NCI-H774 (cell line): ENCODE measurements around the gene POTEJ.
"Not testable (repeated sequence)": the region's sequence is repeated elsewhere in the genome, so short reads cannot be mapped to it uniquely, and the experiment has no call there.

Source experiments
- DNase-seq: peaks from one replicate; lab custom pipeline; 2025; lab: John Stamatoyannopoulos, UW

POTEJ gene

DNA sequence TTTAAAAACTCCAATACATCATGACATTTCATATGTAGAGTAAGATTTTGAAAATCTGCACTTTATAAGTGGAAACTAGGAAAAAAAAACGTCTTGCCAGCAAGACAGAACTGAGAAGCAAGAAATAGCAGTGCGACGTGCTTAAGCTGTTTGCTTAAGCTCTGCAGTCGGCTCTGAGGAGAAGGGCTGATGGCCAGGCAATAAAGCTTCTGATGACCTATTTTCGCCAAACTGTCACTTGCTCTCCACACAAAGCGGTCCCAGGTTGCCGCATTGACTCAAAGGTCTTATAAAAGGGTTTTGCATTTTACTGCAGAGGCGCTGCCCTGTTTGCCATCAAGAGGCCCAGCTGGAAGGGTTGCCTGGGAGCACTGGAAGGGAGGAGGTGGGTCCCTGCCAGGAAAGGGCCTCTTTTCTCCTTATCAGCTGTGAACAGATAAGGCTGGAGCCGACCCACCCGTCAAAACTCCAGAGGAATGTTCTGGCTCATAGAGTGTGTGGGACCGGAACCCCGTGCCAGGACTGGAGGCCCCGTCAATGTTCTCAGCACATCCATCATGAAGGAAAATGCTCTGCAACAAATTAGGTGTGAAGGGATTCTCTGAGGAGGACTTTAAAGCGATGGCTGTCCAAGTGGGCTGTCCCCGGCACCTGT lies 9.5 kb upstream of the POTEJ start:
- DNase-seq, result not testable (repeated sequence)

DNA sequence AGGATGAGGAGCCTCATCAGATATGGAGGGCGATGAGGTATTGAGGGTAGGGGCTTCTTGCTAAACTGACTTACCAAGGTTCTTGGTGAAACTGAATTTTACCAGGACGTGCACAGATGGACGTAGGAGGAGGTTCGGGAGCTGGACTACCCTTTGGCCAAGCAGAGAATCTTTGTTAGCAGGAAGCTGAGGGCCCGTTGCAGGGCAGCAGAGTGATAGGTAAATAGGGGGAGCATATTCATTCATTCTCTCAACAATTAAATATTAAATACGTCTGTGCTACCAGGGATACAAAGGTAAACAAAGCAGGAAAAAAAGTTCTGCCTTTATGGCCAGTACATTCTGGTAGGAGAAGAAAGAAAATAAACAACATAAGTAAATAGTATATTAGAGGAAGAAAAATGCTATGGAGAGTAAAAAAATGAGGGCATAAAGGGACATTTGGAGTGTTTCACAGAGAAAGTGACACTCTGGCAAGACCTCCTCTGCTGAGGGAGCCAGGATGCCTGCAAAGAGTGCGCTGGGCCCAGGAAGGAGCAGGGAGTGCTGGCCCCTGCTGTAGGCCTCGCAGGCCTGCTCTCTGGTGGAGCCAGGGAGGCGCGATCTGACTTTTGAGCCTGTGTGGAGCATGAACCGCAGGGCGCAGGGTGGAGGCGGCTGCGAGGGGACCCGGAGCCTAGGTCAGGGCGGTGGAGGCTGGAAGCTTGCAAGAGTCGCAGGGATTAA lies 2.8 kb upstream of the POTEJ start:
- not testable (repeated sequence) for DNase-seq

DNA sequence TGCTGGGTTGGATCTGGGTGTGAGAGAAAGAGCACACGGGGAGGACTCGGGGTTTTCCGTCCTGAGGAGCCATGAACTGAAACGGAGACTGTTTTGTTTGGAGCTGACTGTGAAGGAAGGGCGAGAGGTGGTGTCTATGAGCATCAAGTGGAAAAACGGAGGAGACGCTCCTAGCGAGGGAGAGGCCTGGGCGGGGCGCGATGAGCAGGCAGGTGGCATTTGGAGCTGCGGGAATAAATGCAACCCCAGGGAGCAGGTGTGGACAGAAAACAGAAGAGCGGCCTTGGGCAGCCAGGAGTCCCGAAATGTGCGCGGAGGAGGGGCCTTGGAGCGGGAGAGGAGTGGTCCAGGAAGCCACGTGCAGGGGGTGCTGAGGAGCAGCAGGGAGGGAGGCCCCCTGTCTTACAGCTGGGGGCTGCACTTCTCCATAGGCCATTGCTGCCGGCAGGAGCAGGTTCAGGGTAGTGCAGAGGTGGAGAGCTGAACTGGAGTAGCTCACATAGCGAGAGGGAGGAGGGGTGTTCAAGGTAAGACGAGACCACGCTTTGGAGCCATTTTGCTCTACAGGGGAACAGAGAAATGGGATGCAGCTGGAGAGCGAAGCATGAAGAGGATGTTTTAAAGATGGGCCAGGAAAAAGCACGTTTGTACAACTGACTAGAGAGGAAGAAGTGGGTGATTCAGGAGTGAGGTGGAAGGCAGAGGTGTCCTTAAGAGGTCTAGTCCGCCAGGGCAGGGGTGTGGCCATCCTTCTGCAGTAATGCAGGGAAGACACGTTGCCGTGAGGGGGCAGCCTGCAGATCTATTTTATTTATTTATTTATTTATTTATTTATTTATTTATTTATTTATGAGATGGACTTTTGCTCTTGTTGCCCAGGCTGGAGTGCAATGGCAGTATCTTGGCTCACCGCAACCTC lies 2.0 kb upstream of the POTEJ start:
- not testable (repeated sequence) for DNase-seq

DNA sequence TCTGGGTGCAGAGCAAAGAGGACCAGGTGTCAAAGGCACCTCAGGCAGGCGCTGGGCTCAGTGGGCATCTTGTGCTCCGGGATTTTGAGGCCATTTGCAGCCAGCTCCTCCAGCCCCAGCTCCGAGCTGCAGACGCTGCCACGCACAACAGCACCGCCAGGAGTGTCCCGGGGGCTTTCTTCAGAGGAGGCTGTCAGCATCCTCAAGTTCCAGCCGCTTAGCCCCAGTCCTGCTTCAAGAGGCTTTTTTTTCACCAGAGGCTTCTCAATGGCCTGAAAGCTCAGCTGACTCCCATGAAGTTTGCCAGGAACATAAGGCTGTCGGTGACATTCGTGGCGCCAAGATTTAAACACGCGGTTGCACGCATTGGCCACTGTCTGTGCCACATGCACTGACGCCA lies 754 bp upstream of the POTEJ start:
- DNase-seq, result not testable (repeated sequence)

- not testable (repeated sequence) for DNase-seq
Measured at GRCh38 chr2:130628784-130629475, 17.7 kb downstream of the POTEJ start.

GRCh38 chr2:130638973-130639372 lies 27.7 kb downstream of the POTEJ start:
- not testable (repeated sequence) for DNase-seq

- not testable (repeated sequence) for DNase-seq
Measured at GRCh38 chr2:130641688-130642087, 30.4 kb downstream of the POTEJ start.

GRCh38 chr2:130649285-130649684 lies 38.0 kb downstream of the POTEJ start:
- not testable (repeated sequence) for DNase-seq

- not testable (repeated sequence) for DNase-seq
Measured at GRCh38 chr2:130664506-130664905, 53.3 kb downstream of the POTEJ start.

DNA sequence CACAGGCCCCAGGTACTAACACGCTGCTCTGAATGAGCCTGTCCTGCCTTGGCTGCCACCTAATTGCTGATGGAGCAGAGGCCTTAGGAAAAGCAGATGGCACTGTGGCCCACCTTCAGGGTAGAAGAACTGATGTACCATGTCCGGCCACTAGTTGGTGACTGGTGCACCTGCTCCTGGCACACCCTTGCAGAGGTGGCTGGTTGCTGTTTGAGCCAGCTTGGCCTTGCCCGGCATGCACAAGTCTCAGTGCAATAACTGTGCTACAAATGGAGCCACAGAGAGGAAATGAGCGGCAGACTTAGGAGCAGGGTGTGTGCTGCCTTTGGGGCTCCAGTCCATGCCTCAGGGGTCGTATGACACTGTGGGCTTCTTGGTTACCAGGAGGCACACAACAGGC lies 54.4 kb downstream of the POTEJ start:
- DNase-seq, result not testable (repeated sequence)

- not testable (repeated sequence) for DNase-seq
Measured at GRCh38 chr2:130667516-130667915, 56.3 kb downstream of the POTEJ start.

DNA sequence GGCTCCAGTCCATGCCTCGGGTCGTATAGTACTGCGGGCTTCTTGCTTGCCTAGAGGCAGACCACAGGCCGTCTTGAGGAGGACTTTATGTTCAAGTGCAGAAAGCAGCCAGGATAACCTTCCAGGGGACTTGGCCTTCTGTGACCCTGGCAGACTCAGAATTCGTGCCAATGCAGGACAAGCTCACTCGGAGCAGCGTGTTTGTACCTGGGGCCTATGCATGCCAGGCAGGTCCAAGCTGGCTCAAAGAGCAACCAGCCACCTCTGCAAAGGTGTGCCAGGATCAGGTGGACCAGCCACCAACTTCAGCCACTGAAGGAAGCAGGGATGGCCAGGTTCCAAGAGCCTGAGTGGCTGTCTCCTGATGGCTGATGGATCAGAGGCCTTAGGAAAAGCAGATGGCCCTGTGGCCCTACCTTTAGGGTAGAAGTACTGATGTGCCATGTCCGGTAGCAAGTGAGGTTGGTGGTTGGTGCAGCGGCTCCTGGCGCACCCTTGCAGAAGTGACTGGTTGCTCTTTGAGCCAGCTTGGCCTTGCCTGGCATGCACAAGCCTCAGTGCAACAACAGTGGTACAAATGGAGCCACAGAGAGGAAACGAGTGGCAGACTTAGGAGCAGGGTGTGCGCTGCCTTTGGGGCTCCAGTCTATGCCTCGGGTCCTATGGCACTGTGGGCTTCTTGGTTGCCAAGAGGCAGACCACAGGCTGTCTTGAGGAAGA lies 58.9 kb downstream of the POTEJ start:
- not testable (repeated sequence) for DNase-seq

DNA sequence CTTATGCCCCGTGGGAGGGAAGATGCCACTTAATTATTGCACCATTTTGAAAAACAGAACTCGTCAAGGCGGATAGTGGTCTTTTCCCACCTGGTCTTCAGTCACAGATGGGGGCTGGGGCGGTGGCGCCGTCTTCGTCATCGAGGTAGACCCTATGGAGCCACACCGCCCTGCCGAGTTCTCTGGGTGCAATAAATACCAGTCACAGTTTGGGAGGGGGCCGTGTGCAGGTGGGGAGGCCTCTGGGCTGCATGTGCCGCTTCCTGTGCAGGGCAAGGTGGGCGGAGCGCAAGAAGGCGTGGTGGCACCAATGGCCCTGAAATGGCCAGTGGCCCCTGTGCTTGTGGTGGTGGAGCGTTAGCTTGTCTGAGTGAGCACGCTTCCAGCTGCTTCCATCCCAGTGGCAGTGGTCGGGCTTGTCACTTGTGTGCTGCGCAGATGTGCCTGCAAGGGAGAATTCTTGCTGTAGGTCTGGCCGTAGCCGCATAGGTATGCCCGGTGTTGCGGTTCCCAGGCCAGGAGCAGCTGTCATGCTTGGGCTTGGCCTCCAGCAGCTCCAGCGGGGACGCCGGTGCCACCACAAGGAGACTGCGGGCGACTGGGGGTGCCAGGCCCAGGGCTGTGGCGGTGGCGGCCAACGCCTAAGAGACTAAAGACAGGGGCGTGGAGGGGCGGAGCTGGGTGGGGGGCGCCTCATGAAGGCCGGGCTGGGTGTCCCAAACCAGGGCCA lies 81.0 kb downstream of the POTEJ start:
- not testable (repeated sequence) for DNase-seq

GRCh38 chr2:130693474-130693873 lies 82.2 kb downstream of the POTEJ start:
- not testable (repeated sequence) for DNase-seq

DNA sequence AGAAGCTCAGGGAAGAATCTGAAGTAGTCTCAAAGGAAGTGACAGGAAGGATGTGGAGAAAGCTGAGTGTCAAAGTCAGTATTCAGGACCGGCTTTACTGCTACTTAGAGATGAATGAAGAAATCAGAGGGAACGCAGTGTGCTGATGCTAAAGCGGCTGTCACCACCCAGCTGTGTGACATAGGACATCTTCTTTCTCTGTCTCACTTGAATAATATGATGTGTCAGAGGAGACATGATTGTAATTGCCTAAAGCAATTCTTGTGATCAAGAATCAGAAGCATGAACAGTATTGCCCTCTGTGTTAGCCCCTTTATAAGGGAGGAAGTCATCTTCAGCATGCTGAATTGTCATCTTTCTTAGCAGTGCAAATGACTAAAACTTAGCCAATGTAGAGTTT lies 92.0 kb downstream of the POTEJ start:
- not testable (repeated sequence) for DNase-seq
